Activated effector memory CD4-positive, alpha-beta T cell treated with Interleukin-2 at 50 U/mL for 16 hours (primary cell): ENCODE measurements around the gene CHSY1.
A peak's percentile ranks its signal among the peaks of the same experiment; 100 is the strongest.

Experiments used
- DNase-seq: peaks from one replicate; pipeline ENCODE4 v3.0.0-alpha.2; 2020

Gene CHSY1

DNA sequence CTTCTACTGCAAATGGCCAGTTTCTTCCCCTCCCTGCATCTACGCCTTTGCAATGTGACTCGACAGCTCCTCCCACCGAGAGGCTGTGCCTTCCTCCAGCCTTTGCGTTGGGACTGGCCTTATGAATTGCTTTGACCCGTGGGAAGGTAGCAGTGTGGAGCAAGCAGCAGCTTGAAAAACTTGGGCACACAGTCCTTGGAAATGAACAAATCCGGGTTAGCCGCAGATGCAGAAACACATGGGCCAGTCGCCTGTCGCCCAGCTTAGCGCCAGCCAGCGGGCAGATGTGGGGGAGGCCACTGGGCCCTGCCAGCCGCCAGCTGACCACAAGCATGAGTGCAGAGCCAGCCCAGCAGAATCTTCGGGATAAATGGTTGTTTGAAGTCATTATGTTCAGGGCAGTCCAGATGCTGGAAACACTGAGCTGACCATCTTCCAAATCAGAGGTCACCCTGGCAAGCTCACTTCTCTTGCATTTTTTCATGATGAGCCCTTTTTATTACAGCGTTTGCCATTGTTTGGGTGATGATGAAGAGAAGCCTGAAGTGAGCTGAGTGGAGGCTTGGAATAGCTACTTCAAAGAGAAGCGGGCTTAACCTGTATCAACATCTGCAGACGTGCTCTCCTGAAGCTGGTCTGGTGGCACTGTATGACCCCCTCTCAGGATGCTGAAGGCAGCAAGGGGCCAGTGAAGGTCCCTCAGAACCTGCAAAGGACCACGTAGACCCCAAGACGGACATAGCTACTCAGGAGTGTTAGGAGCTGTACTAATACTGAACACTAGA lies 15.7 kb upstream of the CHSY1 start:
- no peak for DNase-seq

- no peak for DNase-seq
Measured at GRCh38 chr15:101266787-101267186, 14.9 kb upstream of the CHSY1 start.

GRCh38 chr15:101266034-101266433 lies 14.2 kb upstream of the CHSY1 start:
- no peak for DNase-seq

DNA sequence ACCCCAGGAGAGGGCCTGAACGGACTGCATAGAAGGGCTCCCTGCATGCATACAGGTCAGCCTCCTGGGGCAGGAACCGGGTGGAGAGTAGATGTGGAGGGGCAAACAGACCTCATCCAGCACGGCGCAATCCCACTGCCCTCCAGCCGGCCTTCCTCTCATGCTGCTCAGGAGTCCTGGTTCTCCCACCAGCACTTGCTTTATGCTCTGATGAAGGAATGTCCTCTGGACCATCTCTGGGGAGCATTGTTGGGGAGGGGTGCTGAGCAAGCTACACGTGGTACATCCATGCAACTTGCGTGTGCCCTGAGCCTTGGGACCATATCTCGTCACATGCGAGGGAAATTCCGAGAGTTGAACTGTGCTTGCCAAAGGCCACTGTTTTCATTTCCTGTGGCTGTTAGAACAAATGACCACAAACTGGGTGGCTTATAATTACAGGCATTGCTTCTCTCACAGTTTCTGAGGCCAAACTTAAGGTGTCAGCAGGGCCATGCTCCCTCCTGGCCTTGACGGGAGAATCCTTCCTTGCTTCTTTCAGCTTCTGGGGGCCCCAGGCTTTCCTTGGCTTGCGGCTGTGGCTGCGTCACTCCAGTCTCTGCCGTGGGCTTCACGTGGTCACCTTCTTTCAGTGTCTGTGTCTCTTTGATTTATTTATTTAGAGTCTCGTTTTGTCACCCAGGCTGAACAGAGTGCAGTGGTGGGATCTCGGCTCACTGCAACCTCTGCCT lies 13.2 kb upstream of the CHSY1 start:
- no peak for DNase-seq

DNA sequence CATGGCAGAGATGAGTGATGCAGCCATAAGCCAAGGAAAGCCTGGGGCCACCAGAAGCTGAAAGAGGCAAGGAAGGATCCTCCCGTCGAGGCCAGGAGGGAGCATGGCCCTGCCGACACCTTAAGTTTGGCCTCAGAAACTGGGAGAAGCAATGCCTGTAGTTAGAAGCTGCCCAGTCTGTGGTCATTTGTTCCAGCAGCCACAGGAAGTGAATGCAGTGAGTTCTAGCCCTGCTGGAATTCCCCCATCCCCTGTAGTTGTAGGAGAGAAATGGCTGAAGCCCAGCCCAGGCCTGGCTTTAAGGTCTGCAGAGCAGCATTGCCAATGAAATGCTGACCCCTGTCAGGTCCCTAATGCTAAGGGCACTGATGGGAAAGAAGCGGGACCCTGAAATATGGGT lies 12.2 kb upstream of the CHSY1 start:
- DNase-seq = no peak

- DNase-seq = no peak
Measured at GRCh38 chr15:101262551-101262950, 10.7 kb upstream of the CHSY1 start.

DNA sequence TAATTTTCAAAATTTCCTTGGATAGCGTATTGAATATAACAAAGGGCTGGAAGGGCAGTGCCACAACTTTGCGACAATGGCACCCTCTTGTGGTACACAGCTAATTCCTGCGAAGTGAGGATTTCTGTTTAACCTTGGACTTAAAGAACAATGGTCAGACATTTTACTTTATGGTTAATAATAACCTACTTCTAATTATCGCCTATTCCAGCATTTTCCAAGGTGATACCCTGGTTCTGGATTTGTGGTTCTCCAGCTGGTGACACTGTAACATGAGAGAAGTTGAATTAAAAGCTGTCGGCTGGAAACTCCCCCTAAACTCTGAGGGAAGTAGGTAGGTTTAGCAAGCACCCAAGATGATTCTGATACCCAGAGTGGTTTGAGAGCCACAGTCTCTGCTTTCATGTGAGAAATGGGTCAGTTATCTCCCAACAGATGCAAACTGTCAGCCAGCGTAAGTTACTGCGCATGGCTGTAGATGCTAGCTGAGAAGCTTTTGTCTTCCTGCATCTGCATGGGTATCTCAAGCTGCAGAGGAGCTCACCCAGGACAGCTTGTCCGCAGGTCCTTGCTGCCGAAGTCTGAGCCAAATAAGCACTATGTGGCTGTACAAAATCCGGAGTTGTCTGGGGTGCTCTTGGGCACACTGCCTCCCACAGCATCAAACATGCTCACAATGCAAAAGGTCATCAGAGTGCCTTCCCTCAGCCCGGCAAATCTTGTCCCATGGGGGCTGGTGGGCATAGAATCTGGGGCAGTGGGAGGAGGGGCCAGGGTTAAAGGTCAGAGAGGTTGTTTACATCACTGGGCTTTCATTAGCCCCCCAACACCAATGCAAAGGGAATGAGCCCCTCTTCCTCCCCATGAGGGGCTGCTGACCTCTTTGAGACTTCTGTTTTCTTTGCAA lies 6.6 kb upstream of the CHSY1 start:
- DNase-seq = peak; percentile 24

GRCh38 chr15:101256757-101257156 lies 4.9 kb upstream of the CHSY1 start:
- no peak for DNase-seq

DNA sequence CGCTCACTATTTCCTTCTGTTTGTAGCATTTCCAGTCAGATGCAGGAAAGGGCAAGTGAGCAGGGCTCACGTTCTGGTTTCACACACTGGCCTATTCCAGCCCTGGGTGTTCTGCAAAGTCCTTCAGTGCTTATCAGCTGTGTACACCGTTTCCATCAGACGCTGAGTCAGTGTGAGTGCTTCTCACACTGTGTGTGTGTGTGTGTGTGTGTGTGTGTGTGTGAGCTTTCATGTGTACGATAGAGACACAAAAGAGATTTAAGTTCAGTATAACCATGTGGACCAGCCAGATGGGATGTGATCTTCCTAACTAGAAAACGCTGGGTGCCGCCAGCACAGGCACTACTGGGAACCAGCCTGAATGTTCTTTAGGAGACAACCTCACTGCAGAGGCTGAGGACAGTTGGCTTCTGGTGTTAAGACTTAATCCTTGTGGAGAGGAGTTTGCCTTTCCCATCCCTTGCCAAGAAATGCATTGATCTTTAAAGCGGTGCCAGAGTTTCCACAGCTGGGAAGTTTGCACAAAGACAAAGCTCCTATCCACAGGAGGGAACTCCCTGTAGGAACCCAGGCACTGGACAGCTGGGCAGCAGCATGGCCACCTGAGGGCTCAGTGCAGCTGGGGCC lies 3.9 kb upstream of the CHSY1 start:
- no peak for DNase-seq

GRCh38 chr15:101255051-101255395 lies 3.2 kb upstream of the CHSY1 start:
- DNase-seq = no peak

DNA sequence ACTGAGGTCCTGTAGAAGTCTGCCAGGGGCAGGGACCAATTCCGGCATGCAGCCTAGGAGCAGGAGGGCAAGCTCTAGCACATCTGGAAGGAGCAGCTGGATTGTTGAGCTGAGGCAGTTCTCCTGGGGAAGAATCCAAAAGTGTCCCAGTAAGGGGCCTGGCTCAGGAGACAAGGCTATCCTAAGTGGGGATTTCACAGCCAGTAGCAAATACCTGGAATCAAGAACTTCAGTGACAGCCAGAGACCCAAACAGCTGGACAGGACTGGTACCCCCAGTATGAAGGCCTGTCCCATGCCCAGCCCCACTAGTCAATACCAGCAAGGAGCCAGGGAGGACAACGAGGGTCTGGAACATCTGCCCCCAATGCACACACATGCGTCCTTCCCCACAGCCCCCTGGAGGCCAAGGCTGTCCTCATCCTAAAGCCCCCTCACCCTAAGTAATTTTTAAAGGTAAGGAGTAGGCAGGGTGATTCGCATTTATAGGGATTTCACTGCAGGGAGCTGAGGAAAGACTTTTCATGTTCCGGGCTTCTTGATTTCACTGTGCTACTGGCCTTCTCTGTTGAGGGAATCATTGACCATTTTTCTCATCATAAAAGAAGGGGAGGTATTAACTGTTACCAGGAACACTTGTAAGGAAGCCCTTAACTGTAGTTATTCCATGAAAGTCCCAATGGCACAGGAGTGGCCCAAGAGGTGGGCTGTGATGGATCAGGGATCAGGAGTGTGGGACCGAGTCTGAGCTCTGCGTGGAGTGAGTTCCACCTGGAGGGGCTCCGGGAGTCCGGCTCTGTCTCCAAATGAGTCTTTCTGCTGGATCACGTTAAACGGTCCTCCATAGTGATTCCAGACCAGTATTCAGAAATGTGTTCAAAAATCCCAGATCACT lies 2.6 kb upstream of the CHSY1 start:
- no peak for DNase-seq

- no peak for DNase-seq
Measured at GRCh38 chr15:101252836-101253235, 988 bp upstream of the CHSY1 start.

- DNase-seq = no peak
Measured at GRCh38 chr15:101250873-101251829, 697 bp downstream of the CHSY1 start.

GRCh38 chr15:101250341-101250831 lies 1.5 kb downstream of the CHSY1 start:
- no peak for DNase-seq

DNA sequence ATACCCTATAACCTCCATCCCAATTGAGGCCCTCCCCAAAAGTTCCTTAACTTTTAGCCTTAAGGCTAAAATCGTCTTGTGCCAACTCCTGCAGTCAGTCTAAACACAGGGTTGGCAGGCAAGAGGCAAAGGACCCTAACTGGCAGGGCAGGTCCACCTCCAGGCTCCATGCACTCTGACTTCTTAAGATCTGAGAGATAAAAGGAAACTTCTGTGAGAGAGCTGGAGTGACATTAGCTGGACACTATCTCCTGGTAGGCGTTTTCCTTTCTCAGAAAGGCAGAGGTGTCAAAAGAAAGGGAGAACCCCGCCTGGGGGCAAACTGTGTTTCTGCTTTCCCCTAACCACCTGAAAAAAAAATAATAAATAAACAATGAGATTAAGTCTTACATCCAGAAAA lies 3.6 kb downstream of the CHSY1 start:
- DNase-seq = no peak

DNA sequence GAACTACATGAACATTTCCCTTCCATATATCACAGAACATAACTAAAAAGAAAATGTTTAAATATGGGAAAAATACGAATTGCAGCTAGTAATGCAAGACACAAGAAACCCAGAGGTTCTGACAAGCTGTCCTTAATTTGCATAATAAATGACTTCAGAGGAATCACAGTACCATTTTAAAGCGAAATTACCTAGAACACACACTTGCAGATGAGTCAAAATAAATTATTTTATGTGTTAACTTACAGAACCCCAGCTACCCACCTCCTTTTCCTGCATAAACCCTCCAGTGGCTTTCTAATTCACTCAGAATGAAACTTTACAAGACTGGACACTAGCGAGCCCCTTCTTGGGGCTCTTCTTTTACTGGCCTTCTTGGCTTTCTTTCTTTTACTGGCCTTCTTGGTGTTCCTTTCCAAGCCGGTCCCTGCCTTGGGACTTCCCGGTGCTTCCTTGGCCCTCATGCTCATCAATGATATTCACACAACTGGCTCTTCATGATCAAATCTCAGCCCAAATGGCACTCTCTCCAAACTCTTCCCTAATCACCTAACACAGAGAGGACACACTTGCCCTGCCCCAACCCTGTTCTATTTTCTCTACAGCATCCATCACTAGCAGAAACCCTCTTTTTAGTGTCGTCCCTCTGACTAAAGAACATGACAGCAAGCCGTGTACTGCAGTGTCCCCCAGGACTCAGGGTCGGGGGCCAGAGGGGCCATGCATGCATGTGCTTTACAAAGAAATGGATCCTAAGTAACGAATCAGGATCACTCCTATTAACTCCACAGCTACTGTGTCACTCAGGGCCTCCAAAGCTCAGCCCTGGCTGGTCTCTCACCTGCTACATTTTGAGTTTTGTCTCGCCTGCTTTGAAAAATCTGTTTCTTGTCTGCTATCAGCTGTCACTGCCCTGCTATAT lies 4.8 kb downstream of the CHSY1 start:
- DNase-seq = no peak

DNA sequence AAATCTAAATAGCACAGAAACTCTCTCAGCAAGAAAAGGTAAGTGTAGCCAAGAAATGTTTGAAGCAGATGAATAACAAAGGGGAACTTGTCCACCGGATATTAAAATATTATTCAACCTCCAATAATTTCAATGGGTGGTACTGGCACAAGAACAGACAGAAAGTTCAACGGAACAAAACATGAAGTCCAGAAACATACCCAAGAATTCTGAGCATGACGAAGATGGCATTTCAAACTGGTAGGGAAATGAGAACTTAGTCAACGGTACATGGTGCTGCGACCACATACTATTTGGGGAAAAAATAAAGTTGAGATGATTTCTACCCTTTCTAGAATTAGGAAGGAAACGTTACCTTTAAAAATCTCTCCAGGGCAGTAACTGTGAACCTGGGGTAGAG lies 5.5 kb downstream of the CHSY1 start:
- DNase-seq = no peak

DNA sequence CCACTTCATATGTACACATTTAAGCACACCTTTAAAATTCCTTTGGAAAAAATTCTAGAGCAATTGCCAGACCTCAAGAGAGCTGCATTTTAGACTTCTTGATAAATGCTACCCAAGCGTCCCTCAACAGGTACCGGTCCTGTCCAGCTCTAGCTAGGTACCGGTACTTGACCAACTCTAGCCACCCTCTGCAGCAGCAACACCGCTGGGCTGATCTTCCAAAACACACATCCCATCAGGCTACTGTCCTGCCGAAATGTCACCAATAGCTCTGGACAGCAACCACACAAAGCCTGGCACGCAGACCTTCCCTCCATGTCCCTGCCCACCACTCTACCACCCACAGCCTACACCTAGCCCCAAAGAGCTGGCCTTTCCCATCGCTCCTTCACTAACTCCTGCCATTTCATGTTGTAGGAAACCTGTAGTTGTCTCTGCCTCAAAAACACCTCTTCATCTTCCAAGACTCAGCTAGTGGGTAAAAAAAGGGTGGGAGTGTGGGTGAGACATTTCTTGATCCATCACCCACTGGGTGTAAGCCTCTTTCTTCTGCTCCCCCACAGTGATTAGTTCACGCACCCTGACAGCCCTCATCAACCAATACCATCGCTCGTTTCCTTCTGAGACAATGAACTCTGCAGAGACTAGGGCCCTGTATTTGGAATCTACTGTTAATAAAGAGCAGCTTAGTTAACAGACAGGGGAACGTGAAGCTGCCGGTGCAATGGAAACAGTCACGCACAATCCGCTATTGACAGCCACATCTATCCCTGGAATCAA lies 6.8 kb downstream of the CHSY1 start:
- DNase-seq = no peak
